ENCODE data around the gene NDUFV3. TPM values are rescaled to one million over a fixed set of nuclear protein-coding genes. Genes with fewer than 3 reads are reported as not detected.

The NDUFV3 gene
- total and polyA plus RNA-seq, 2 donors (not counting 1 experiment from before 2014, with no cell fraction given) = 37.7 to 38.2 TPM

GRCh38 chr21:42900446-42900845, 7.3 kb downstream of the NDUFV3 start:
- Histone ChIP-seq H3K4me3 (replicated peaks in 1 of 4; ENCODE audit: control extremely low read depth in 1 of 4, insufficient read depth in 1 of 4, low read depth in 3 of 4, low read length in 4 of 4) (no peak overlapping the region), H3K36me3 (ENCODE audit: control insufficient read depth, insufficient read depth, low read length) (peaks cover 20% of the 10 kb centered on the region), H3K79me2 (ENCODE audit: control insufficient read depth, insufficient read depth, low read length) (peaks cover 18% of the 10 kb centered on the region), H2AFZ (ENCODE audit: low read length) (no peak overlapping the region), H3K4me1 (ENCODE audit: control insufficient read depth, extremely low read depth, insufficient read depth, low read length) (no peaks in the 10 kb centered on the region), H3K9ac (ENCODE audit: insufficient read depth, low read length) (no peak overlapping the region), H4K20me1 (ENCODE audit: control insufficient read depth, extremely low read depth, insufficient read depth, low read length) (no peaks in the 10 kb centered on the region), H3K27ac (ENCODE audit: insufficient read depth, low read length) (no peak overlapping the region), H3K9me3 (ENCODE audit: control insufficient read depth, insufficient read depth, low read depth, low read length) (no peaks in the 10 kb centered on the region), H3K4me2 (ENCODE audit: extremely low read depth, insufficient read depth, low read length) (no peak overlapping the region), H3K27me3 (ENCODE audit: control insufficient read depth, insufficient read depth, low read length) (no peaks in the 10 kb centered on the region)
- DNase-seq (ENCODE audit: low read depth in 2 of 2) = no peak
- TF ChIP-seq EZH2 (IDR thresholded peaks at IDR 0.05; ENCODE audit: low read length, missing control alignments) = no peak
- no peak for TF ChIP-seq CTCF (conservative IDR thresholded peaks at IDR 0.05 in 1 of 2, IDR thresholded peaks at IDR 0.05 in 1 of 2; ENCODE audit: low read depth in 1 of 2, low read length in 2 of 2)

- H3K27ac ChIP-seq (ENCODE audit: insufficient read depth, low read length) = no peak overlapping the region
- no peaks in the 10 kb centered on the region for H3K9me3 ChIP-seq (ENCODE audit: control insufficient read depth, insufficient read depth, low read depth, low read length)
- DNase-seq (ENCODE audit: low read depth in 2 of 2) = no peak
- TF ChIP-seq CTCF (conservative IDR thresholded peaks at IDR 0.05 in 1 of 2, IDR thresholded peaks at IDR 0.05 in 1 of 2; ENCODE audit: low read depth in 1 of 2, low read length in 2 of 2) (no peak), EZH2 (IDR thresholded peaks at IDR 0.05; ENCODE audit: low read length, missing control alignments) (no peak)
- H3K4me2 ChIP-seq (ENCODE audit: extremely low read depth, insufficient read depth, low read length) = no peak overlapping the region
- peaks cover 8% of the 10 kb centered on the region for H3K79me2 ChIP-seq (ENCODE audit: control insufficient read depth, insufficient read depth, low read length)
- no peaks in the 10 kb centered on the region for H3K4me1 ChIP-seq (ENCODE audit: control insufficient read depth, extremely low read depth, insufficient read depth, low read length)
- no peaks in the 10 kb centered on the region for H3K27me3 ChIP-seq (ENCODE audit: control insufficient read depth, insufficient read depth, low read length)
- no peak overlapping the region for H2AFZ ChIP-seq (ENCODE audit: low read length)
- H3K9ac ChIP-seq (ENCODE audit: insufficient read depth, low read length) = no peak overlapping the region
- H3K4me3 ChIP-seq (replicated peaks in 1 of 4; ENCODE audit: control extremely low read depth in 1 of 4, insufficient read depth in 1 of 4, low read depth in 3 of 4, low read length in 4 of 4) = no peak overlapping the region
- H4K20me1 ChIP-seq (ENCODE audit: control insufficient read depth, extremely low read depth, insufficient read depth, low read length) = no peaks in the 10 kb centered on the region
- peaks cover 20% of the 10 kb centered on the region for H3K36me3 ChIP-seq (ENCODE audit: control insufficient read depth, insufficient read depth, low read length)
Observed at GRCh38 chr21:42903817-42904216, 10.7 kb downstream of the NDUFV3 start.

GRCh38 chr21:42905195-42905594, 12.1 kb downstream of the NDUFV3 start:
- no peak for TF ChIP-seq EZH2 (IDR thresholded peaks at IDR 0.05; ENCODE audit: low read length, missing control alignments)
- TF ChIP-seq CTCF (conservative IDR thresholded peaks at IDR 0.05 in 1 of 2, IDR thresholded peaks at IDR 0.05 in 1 of 2; ENCODE audit: low read depth in 1 of 2, low read length in 2 of 2) = no peak
- no peaks in the 10 kb centered on the region for H3K27me3 ChIP-seq (ENCODE audit: control insufficient read depth, insufficient read depth, low read length)
- peaks cover 6% of the 10 kb centered on the region for H3K79me2 ChIP-seq (ENCODE audit: control insufficient read depth, insufficient read depth, low read length)
- H4K20me1 ChIP-seq (ENCODE audit: control insufficient read depth, extremely low read depth, insufficient read depth, low read length) = no peaks in the 10 kb centered on the region
- no peak overlapping the region for H3K4me3 ChIP-seq (replicated peaks in 1 of 4; ENCODE audit: control extremely low read depth in 1 of 4, insufficient read depth in 1 of 4, low read depth in 3 of 4, low read length in 4 of 4)
- no peak overlapping the region for H3K27ac ChIP-seq (ENCODE audit: insufficient read depth, low read length)
- DNase-seq (ENCODE audit: low read depth in 2 of 2) = no peak
- H3K4me1 ChIP-seq (ENCODE audit: control insufficient read depth, extremely low read depth, insufficient read depth, low read length) = no peaks in the 10 kb centered on the region
- H3K36me3 ChIP-seq (ENCODE audit: control insufficient read depth, insufficient read depth, low read length) = peaks cover 18% of the 10 kb centered on the region
- H3K9me3 ChIP-seq (ENCODE audit: control insufficient read depth, insufficient read depth, low read depth, low read length) = no peaks in the 10 kb centered on the region
- no peak overlapping the region for H2AFZ ChIP-seq (ENCODE audit: low read length)
- no peak overlapping the region for H3K4me2 ChIP-seq (ENCODE audit: extremely low read depth, insufficient read depth, low read length)
- no peak overlapping the region for H3K9ac ChIP-seq (ENCODE audit: insufficient read depth, low read length)

All from fibroblast of lung (primary cell).